Measurements from ENCODE around the gene ZFYVE27.

- TF ChIP-seq, protein P1, sequence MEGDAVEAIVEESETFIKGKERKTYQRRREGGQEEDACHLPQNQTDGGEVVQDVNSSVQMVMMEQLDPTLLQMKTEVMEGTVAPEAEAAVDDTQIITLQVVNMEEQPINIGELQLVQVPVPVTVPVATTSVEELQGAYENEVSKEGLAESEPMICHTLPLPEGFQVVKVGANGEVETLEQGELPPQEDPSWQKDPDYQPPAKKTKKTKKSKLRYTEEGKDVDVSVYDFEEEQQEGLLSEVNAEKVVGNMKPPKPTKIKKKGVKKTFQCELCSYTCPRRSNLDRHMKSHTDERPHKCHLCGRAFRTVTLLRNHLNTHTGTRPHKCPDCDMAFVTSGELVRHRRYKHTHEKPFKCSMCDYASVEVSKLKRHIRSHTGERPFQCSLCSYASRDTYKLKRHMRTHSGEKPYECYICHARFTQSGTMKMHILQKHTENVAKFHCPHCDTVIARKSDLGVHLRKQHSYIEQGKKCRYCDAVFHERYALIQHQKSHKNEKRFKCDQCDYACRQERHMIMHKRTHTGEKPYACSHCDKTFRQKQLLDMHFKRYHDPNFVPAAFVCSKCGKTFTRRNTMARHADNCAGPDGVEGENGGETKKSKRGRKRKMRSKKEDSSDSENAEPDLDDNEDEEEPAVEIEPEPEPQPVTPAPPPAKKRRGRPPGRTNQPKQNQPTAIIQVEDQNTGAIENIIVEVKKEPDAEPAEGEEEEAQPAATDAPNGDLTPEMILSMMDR (IDR thresholded peaks at IDR 0.05): no peak
- no peak for TF ChIP-seq ZFX (IDR thresholded peaks at IDR 0.05; ENCODE audit: borderline replicate concordance)
Observed at GRCh38 chr10:97703398-97704067, 33.4 kb upstream of the ZFYVE27 start.
